Measurements from ENCODE around the gene BCL10.

The BCL10 gene

GRCh38 chr1:85276215-85276977, at the start of gene BCL10:
Gene BCL10, minus strand, starts transcription at chr1:85276632. Its CDS starts 280 bp downstream, at chr1:85276352.
- DNase-seq (ENCODE audit: low read depth): peak; percentile 98

DNA sequence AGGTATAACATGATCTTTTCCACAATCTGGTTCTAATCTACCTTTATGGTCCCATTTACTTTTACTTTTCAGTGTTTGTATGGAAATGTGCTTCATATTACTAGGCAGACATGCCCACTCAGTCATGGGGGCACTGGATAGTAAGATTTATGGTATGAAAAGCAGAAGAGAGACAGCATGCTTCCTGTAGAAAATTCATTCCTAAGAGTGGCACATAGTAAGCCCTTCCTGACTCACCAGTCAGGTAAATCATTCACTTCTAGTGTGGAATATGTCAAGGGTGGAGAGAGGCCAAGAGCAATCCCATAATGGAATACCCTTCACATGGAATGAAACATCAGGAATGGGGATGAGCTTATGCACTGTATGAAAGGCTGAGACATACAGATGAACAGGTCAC, 49.5 kb upstream of the BCL10 start:
- DNase-seq (ENCODE audit: low read depth): no peak

DNA sequence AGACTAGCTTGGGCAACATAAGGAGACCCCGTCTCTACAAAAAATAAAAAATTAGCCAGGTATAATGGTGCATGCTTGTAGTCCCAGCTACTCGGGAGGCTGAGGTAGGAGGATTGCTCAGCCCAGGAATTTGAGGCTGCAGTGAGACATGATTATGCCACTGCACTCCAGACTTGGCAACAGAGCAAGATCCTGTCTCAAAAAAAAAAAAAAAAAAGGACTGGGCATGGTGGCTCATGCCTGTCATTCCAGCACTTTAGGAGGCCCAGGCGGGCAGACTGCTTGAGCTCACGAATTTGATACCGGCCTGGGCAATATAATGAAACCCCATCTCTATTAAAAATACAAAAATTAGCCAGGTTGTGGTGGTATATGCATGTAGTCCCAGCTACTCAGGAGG, 47.3 kb upstream of the BCL10 start:
- no peak for DNase-seq (ENCODE audit: low read depth)

DNA sequence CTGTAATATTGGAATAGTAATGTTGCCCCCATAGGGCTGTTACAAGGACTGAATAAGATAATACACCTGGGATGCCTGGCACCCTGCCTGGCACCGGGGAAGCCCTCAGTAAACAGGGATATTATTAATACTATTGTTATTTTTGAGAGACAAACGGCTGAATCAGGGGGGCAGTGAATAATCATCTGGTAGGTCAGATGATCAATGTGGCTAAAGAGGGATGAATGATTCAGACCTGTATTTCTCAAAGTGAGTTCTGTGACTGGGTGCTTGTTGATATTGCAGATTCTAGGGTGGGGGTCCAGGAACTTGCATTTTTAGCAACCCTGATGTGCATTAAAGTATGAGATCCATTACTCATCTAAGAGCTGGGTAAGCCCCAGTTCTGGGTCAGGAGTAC, 46.2 kb upstream of the BCL10 start:
- DNase-seq (ENCODE audit: low read depth): no peak

DNA sequence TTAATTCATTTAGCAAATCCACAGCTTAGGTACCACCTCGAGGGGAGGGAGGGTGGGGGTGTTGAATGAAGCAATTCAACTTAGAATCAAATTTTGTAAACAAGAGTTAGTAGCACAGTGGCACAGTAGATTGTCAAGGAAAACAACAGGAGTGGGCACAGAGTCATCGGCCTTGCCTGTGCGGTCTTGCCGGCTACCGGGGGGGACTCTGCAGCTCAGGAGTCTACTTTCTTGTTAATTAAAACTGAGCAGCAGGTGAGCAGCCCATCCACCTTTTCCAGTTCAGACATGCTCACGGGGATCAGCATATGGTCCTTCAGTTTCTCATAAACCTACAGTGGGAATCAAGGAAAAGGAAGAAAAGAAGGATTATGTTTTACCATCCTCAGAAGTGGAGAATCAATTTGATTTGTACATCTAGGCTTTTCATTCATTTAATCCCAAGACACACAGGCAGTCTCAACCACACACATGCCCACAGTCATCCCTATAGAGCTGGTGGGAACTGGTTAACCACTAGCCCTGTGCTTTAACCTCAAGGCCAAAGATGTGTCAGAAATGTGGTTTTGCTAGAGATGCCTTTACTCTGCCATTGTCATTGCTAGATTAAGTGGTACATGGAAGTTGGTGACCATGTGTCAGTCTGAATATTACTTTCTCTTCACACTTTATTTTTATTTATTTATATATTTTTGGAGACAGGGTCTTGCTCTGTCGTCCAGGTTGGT, 45.0 kb upstream of the BCL10 start:
- peak; percentile 88 for DNase-seq (ENCODE audit: low read depth)

- peak; percentile 87 for DNase-seq (ENCODE audit: low read depth)
Measured at GRCh38 chr1:85320371-85321131, 44.1 kb upstream of the BCL10 start.

- DNase-seq (ENCODE audit: low read depth): no peak
Measured at GRCh38 chr1:85319931-85320330, 43.5 kb upstream of the BCL10 start.

DNA sequence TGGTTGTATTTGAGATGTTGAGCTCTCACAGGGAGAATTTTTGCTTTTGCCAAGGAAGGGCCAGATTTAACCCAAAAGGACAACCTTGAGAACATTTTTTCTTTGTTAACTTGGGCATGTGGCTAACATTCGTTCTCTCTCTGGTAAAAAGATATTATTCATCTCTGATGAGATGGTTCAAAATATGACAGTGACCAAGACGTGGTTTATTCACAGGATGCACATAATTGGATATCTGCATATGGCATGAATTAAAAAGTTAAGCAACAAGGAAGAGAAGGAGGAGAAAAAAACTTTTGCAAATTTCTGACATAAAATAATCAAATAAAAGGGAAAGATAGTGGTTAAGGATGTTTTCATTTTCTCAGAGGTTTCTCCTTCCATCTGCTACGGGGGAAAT, 43.1 kb upstream of the BCL10 start:
- DNase-seq (ENCODE audit: low read depth): peak; percentile 79

GRCh38 chr1:85318217-85318616, 41.8 kb upstream of the BCL10 start:
- no peak for DNase-seq (ENCODE audit: low read depth)

DNA sequence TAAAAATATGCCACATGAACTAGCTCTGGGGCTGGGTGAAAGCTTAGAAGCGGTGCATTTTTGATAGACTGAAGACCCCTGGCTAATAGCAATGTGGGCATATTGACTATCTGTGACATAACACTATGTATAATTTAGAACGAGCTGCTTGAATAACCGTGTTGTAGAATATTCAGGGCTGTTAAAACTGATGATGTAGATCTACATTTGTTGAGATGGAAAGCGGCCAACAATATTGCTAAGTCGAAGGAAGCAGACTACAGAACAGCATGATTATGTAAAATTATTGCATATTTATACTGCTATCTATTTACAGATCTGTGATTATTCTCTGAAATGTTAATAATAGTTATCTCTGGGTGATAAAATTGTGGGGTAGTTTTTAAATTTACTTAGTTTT, 41.1 kb upstream of the BCL10 start:
- DNase-seq (ENCODE audit: low read depth): no peak

DNA sequence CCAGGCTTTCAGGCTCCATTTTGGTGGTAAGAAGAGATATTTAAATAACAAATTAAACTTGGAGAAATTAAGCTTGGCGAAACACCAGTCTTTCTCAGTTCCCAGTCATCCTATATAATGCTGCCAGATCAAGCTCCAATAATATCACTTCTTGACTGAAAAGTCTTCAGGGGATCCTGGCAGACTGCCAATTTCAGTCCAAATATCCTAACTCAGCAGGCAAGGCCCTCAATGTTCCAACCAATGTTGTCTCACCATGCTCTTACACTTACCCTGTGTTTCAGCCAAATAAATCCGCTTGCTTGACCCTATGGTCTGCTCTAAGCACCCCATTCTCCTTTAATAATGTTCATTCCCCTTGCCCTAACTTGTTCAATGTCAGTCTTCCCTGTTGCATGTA, 39.9 kb upstream of the BCL10 start:
- DNase-seq (ENCODE audit: low read depth): no peak

DNA sequence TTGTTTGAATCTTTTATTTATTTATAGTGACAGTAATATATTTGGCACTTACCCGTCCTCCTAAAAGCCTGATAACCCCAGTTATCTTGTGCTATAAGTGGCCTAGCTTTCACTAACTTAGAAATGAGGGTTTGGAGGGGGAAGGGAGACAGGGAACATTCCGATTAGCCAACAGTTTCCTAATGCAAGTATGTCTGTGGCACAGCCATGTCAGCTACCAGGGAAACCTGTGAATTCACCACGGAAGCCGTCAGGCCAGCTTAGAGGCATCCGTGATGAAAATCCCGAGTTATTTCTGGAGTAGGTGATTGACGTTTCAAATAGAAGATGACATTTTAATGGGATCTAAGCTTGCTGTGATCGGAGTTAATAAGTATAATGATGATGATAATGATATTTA, 39.4 kb upstream of the BCL10 start:
- DNase-seq (ENCODE audit: low read depth): peak; percentile 56

- DNase-seq (ENCODE audit: low read depth): peak; percentile 93
Measured at GRCh38 chr1:85314726-85315125, 38.3 kb upstream of the BCL10 start.

GRCh38 chr1:85313888-85314696, 37.7 kb upstream of the BCL10 start:
- DNase-seq (ENCODE audit: low read depth): peak; percentile 98

- DNase-seq (ENCODE audit: low read depth): no peak
Measured at GRCh38 chr1:85311818-85312217, 35.4 kb upstream of the BCL10 start.

- no peak for DNase-seq (ENCODE audit: low read depth)
Measured at GRCh38 chr1:85308833-85309350, 32.5 kb upstream of the BCL10 start.

DNA sequence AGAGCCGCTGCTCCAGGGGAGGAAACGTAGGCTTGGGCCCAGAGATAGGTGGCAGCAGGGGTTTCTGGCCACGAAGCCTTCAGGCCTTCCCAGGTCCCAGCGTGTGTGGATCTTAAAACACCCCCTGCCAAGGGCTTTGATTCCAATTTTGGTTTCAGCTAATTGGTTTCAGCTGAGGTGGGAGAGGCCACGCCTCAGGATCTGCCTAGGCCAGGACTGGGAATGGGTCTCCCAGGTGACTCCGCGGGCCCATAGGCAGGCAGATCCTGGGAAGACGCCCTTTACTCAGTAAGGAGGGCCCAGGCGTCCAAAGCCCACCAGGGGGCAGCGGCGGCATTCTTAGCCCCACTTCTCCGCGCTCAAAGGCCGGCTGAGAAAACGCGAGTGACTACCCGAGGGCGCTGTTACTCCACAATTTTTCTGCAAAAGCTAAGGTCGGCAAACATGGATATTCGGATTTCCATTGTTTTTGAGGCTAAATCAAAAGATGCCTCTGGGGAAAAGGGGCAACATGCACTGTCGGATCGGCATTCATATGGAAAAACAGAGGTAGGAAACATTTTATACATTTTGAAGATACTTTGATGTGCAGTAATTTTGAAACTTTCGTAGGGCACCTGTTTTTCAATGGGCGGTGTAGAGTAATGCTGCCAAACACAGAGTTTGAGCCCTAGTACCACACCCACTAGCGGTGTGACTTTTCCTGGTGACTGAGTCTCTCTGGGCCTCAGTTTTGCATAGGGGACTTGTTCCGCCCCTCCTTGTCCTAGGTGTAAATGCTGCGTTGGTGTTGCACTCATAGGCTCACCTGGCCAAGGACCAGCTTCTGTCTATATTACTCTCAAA, 31.8 kb upstream of the BCL10 start:
- DNase-seq (ENCODE audit: low read depth): peak; percentile 87

DNA sequence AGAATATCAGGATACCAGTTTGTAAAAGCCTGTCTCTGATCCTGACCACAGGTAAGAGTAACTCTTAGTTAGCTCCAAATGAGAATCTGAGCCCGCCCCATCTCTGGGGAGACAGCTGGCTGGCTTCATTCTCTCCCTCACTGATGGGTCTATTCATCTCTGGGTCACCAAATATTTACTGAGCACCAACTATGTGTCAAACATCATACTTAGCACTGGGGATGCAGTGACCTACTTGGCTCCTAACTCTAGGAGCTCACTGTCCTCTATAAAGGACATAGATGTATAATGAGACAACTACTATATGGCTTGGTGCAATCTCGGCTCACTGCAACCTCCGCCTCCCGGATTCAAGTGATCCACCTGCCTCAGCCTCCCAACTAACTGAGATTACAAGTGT, 29.8 kb upstream of the BCL10 start:
- DNase-seq (ENCODE audit: low read depth): no peak

- DNase-seq (ENCODE audit: low read depth): no peak
Measured at GRCh38 chr1:85303440-85304162, 27.2 kb upstream of the BCL10 start.

- no peak for DNase-seq (ENCODE audit: low read depth)
Measured at GRCh38 chr1:85300140-85300539, 23.7 kb upstream of the BCL10 start.
